ENCODE measurements around the gene HPCAL1.

- TF ChIP-seq POU2F2 (IDR thresholded peaks at IDR 0.05; ENCODE audit: low read depth, low read length): no peak
- no peak for TF ChIP-seq POLR2AphosphoS5 (IDR thresholded peaks at IDR 0.05; ENCODE audit: low read depth, low read length)
- TF ChIP-seq POLR2A (IDR thresholded peaks at IDR 0.05; ENCODE audit: low read depth, low read length): no peak
Observed at GRCh38 chr2:10457846-10458598, 155.3 kb downstream of the HPCAL1 start.

Measured in GM12891 (cell line).